Neural progenitor cell (in vitro differentiated cells): Measurements from ENCODE around the gene CHMP4A.

Experiments used
- EZH2 ChIP-seq: fragments of 200-600 bp; sonication (generic); IDR thresholded peaks from 2 replicates; pipeline ENCODE4 v1.6.1; 2017; ENCODE audit warnings: antibody characterized with exemption, mild to moderate bottlenecking, moderate library complexity
- EZH2phosphoT487 ChIP-seq: fragments of 200-600 bp; sonication (generic); IDR thresholded peaks from 2 replicates; pipeline ENCODE4 v1.6.1; 2017; ENCODE audit warnings: antibody characterized with exemption
- TF ChIP-seq, protein P1 (sequence below): fragments of 200-600 bp; sonication (generic); IDR thresholded peaks from 2 replicates; pipeline ENCODE4 v1.5.1; 2017; ENCODE audit warnings: antibody characterized with exemption, mild to moderate bottlenecking

GRCh38 chr14:24226473-24226872, 13.2 kb upstream of the CHMP4A start:
- TF ChIP-seq, protein P1, sequence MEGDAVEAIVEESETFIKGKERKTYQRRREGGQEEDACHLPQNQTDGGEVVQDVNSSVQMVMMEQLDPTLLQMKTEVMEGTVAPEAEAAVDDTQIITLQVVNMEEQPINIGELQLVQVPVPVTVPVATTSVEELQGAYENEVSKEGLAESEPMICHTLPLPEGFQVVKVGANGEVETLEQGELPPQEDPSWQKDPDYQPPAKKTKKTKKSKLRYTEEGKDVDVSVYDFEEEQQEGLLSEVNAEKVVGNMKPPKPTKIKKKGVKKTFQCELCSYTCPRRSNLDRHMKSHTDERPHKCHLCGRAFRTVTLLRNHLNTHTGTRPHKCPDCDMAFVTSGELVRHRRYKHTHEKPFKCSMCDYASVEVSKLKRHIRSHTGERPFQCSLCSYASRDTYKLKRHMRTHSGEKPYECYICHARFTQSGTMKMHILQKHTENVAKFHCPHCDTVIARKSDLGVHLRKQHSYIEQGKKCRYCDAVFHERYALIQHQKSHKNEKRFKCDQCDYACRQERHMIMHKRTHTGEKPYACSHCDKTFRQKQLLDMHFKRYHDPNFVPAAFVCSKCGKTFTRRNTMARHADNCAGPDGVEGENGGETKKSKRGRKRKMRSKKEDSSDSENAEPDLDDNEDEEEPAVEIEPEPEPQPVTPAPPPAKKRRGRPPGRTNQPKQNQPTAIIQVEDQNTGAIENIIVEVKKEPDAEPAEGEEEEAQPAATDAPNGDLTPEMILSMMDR, result no peak
- TF ChIP-seq EZH2 (no peak), EZH2phosphoT487 (no peak)
